Muscle of back (tissue), 11 donors: ENCODE results near the gene FSIP1. TPM values are rescaled to one million over a fixed set of nuclear protein-coding genes. Genes with fewer than 3 reads are reported as not detected.
A peak's percentile ranks its signal among the peaks of the same experiment; 100 is the strongest.

Experiments used
- DNase-seq, 3 donors: peaks; one replicate each; pipeline versions ENCODE4 v3.0.0 to v3.0.0-alpha.2; 2013
- polyA plus RNA-seq, 10 donors: library from polyadenylated mRNA; unstranded; fragments of 120-200 nt; gene quantifications; one replicate each; pipeline ENCODE4 v1.2.1, GENCODE V29; 2013; ENCODE audit not compliant: insufficient read length in 10 of 10

FSIP1 gene
- polyA plus RNA-seq, 10 donors: 0.13 to 2.6 (median 0.54) TPM

DNA sequence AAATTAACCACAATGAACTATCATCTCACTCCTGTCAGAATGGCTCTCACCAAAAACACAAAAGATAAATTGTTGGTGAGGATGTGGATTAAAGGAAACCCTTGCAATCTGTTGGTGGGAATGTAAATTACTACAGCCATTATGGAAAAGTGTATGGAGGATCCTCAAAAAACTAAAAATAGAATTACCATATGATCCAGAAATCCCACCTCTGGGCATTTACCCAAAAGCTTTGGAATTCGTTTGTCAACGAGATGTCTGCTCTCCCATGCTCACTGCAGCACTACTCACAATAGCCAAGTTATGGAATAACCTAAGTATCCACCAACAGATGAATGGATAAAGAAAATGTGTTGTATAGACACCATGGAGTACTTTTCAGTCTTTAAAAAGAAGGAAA, 21.6 kb downstream of the FSIP1 start:
- no peak for DNase-seq

- DNase-seq: peak; percentile 62 to 85 (median 65)
These were observed 25.7 kb downstream of the FSIP1 start for GRCh38 chr15:39756806-39757522.

- DNase-seq: peak; percentile 52 to 79 (median 54)
These were observed 29.6 kb downstream of the FSIP1 start for GRCh38 chr15:39752991-39753390.

DNA sequence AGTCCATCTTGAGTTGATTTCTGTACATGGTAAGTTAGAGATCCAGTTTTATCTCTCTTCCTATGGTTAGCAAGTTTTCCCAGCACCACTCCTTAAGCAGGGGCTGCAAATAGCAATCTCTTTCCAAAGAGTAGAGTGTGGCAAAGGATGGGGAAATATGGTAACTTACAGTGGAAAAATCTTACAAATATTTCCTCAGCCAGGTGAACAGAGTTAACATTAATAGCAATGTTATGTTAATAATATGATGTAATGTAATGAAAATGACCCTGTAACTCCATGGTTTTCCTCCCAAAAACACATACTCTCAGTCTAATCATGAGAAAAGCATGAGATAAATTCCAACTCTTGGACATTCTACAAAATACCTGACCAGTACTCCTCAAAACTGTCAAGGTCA, 30.4 kb downstream of the FSIP1 start:
- DNase-seq: no peak

GRCh38 chr15:39748276-39748675, 34.4 kb downstream of the FSIP1 start:
- DNase-seq: no peak

DNA sequence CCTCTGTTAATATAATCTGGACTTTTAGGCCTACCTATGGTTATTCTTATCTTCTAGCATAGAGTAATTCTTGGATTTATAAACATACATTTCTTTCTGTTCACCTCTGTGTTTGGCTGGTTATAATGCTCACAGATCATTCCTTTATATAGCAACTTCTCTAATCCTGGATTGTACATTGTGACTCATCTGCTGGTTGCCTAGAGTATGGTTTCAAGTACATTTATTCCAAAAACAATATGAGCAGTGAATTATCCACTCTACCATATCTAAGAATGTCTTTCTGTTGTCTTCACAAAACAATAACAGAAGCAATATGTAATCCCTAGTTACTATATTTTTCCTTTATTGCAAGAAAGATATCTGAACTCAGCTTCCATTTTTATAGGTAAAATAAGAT, 35.3 kb downstream of the FSIP1 start:
- no peak for DNase-seq

GRCh38 chr15:39746714-39747276, 35.8 kb downstream of the FSIP1 start:
- no peak for DNase-seq

- no peak for DNase-seq
These were observed 36.5 kb downstream of the FSIP1 start for GRCh38 chr15:39746176-39746575.

DNA sequence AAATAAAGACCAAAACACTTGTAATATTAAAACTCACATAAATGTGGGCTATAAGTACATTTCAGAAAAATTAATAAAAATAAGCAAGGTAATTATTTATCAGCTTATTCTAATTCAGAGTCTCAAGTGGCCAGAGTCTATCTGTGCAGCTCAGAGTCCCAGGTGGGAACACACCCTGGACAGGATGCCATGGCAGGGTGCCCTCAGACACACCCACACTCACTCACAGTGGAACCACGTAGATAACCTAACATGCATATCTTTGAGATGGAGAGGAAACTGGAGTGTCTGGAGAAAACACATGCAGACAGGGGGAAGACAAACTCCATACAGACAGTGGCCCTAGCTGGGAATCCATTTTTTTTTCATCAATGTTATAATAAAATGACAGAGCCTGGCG, 37.2 kb downstream of the FSIP1 start:
- DNase-seq: no peak

- DNase-seq: no peak
These were observed 38.1 kb downstream of the FSIP1 start for GRCh38 chr15:39744334-39745103.

- no peak for DNase-seq
These were observed 39.0 kb downstream of the FSIP1 start for GRCh38 chr15:39743611-39744010.

GRCh38 chr15:39741258-39741657, 41.4 kb downstream of the FSIP1 start:
- DNase-seq: no peak

DNA sequence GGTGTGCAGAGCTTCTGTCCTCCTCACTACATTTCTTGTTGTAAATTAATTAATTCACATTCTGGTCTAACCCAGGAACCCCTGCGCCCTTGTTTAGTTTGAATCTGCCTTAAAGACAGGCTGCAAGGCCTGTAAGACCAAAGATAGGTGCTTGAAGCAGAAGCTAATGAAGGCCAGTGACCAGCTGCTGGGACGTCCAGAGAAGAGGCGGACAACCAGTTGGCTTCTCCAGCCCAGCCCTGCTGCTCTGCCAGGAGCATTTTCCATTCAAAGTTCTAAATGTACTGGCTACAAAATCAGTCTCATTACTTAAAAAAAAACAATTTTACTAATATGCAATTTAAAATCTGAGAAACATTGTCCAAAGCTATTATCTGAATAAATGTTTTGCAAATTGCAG, 43.6 kb downstream of the FSIP1 start:
- no peak for DNase-seq

- DNase-seq: no peak
These were observed 45.5 kb downstream of the FSIP1 start for GRCh38 chr15:39737196-39737550.

DNA sequence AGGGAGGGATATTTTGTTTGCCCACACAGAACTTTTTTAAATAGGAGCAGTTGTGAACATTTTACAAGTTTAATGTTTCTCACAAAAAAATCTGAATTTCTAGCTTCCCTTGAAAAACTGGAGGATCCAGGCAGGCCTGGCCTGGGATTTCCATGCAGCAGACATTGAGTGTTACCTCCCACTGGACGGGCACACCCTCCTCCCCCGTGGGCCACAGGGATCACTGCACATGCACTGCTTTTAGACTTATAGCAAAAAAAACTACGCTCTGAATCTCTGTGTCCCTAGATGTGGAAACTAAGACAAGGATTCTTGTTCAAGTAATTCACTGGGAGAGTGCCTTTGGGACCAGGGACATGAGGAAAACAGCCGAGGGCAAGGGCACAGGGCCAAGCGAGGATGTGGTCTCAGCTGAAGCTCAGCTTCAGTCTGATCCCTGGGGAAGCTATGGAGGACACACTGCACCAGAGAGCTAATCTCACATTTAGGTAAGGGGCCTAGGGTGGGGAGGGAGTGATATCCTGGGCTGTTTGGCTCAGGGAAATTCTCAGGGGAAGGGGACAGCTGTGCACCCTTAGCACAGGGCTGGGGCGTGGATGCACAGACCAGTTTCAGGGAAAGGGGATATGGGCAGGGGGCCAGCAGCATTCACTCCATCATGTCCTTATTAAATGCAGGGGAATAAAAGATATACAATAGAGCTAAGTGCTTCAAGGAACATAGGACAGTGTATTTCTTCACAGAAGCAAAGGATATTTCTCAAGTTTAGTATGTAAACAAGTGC, 46.0 kb downstream of the FSIP1 start:
- peak in 2 of 3 donors; percentile 24 to 71 for DNase-seq

DNA sequence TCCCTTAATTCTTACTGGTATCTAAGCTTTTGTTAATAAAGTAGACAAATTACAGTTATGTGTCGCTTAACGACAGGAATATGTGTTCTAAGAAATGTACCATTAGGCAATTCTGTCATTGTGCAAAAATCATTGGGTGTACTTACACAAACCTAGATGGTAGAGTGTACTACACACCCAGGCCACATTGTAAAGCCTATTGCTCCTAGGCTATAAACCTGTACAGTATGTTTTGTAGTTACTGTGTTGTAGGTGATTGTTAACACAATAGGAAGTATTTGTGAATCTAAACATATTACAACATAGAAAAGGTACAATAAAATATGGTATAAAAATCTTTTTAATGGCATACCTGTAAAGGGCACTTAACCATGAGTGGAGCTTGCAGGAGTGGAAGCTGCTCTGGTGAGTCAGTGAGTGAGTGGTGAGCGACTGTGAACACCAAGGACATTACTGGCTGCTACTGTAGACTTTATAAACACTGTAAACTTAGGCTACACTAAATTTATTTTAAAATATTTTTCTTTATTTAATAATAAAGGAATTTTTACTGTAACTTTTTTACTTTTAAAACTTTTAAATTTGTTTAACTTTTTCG, 47.4 kb downstream of the FSIP1 start:
- no peak for DNase-seq

DNA sequence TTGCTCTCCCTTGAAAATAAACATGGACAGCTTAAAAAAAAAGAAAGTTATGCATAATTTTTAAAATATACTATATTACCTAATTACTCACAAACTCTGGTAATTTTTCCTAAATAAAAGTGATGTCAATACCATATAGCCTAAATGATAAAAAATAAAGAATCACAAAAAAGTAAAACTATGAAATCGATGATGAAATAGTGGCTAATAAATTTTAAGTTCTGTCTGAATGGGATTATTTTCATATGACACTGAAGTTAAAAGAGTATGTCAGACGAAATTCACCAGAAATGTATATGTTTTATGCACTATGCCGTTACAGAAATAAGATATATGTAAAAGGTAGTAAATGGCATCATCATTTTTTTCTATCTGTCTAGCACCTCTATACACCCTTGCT, 51.4 kb downstream of the FSIP1 start:
- no peak for DNase-seq

DNA sequence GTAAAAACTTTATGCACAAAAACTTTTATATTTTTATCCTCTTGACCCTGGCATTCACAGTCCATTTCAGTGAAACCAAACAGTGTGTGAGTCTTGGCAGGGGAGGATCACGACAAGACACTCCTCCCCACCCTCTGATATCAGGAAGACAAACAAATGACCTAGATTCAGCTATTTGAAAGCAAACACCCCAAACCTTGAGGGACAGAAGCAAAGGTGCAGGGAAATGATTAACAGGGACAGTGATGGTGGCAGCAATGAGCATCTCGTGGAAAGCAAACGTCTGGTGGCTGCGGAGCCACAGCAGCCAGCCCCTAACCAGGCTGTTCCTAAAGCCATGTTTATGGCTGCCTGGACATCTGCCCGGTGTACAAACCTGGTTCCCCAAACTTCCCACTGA, 52.1 kb downstream of the FSIP1 start:
- no peak for DNase-seq

GRCh38 chr15:39729500-39729899, 53.1 kb downstream of the FSIP1 start:
- no peak for DNase-seq

DNA sequence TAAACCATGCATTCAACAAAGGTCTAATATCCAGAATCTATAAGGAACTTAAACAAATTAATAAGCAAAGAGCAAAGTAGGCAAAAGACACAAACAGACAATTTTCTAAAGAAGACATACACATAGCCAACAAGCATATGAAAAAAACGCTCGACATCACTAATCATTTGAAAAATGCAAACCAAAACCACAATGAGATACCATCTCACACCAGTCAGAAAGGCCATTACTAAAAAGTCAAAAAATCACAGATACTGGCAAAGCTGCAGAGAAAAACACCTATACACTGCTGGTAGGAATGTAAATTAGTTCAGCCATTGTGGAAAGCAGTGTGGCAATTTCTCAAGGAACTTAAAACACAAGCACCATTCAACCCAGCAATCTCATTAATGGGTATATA, 53.8 kb downstream of the FSIP1 start:
- DNase-seq: no peak

GRCh38 chr15:39721893-39722292, 60.7 kb downstream of the FSIP1 start:
- peak in 1 of 3 donors; percentile 26 for DNase-seq
